Stomach (tissue), 9 donors: ENCODE data around the gene CYP26A1. TPM values are rescaled to one million over a fixed set of nuclear protein-coding genes. Genes with fewer than 3 reads are reported as not detected.

Experiments used
- DNase-seq, 2 donors: peaks; one replicate each; pipeline versions ENCODE4 v3.0.0 to v3.0.0-alpha.2; 2013 to 2019
- H3K27ac ChIP-seq, 5 donors: fragments of 200-600 bp in 4 of 5; sonication (generic) in 4 of 5; one replicate each; pipeline ENCODE4 v1.5.1; 2013 to 2019; ENCODE audit warnings: mild to moderate bottlenecking in 1 of 5, moderate library complexity in 1 of 5
- H3K27me3 ChIP-seq, 3 donors: fragments of 200-600 bp; sonication (generic); one replicate each; pipeline ENCODE4 v1.5.1; 2017 to 2019; ENCODE audit warnings: mixed run types in 1 of 3
- H3K36me3 ChIP-seq, 4 donors: fragments of 200-600 bp; sonication (generic); 1 replicate in 3 of 4; 2 replicates in 1 of 4; pipeline ENCODE4 v1.5.1; 2016 to 2019
- H3K4me1 ChIP-seq, 4 donors: fragments of 200-600 bp; sonication (generic); one replicate each; pipeline ENCODE4 v1.5.1; 2016 to 2019
- H3K4me3 ChIP-seq, 4 donors: fragments of 200-600 bp; sonication (generic) in 3 of 4; one replicate each; pipeline ENCODE4 v1.5.1; 2016 to 2019; ENCODE audit warnings: mild to moderate bottlenecking in 1 of 4
- H3K9me3 ChIP-seq, 4 donors: fragments of 200-600 bp; sonication (generic); one replicate each; pipeline ENCODE4 v1.5.1; 2016 to 2019
- CTCF ChIP-seq, 7 experiments: fragments of 450-650 bp in 4 of 7; fragments of 200-600 bp in 3 of 7; sonication (generic) in 3 of 7; IDR thresholded peaks; one replicate each; pipeline ENCODE4 v1.5.1; 2016 to 2019; ENCODE audit warnings: antibody characterized with exemption in 7 of 7, control low read depth in 2 of 7, mild to moderate bottlenecking in 1 of 7
- EP300 ChIP-seq: sonication (generic); formaldehyde crosslinking; IDR thresholded peaks from one replicate; pipeline ENCODE4 v1.6.1; 2017; ENCODE audit warnings: antibody characterized with exemption
- POLR2A ChIP-seq, 4 donors: fragments of 450-650 bp; IDR thresholded peaks; one replicate each; pipeline ENCODE4 v1.6.1; 2016; ENCODE audit warnings: antibody characterized with exemption in 4 of 4, control low read depth in 2 of 4, mild to moderate bottlenecking in 1 of 4, moderate library complexity in 1 of 4
- POLR2AphosphoS5 ChIP-seq, 3 donors: sonication (generic); formaldehyde crosslinking; IDR thresholded peaks; one replicate each; pipeline ENCODE4 v1.6.1; 2016; ENCODE audit warnings: antibody characterized with exemption in 3 of 3
- WGBS, 5 donors: extraction: QIAGEN DNeasy Blood & Tissue Kit in 3 of 5; methylation state at CpG; one replicate each; pipeline versions ENCODE4 v1.1.5 to v1.1.7; 2013 to 2018; 5-methylcytosine and 5-hydroxymethylcytosine counted together
- intact Hi-C: fragments of 100-400 bp; cut with DNase I; formaldehyde crosslinking; loops from one replicate; pipeline ENCODE4 v1.15.1; 2023; ENCODE audit warnings: low total_unique reads
- polyA plus RNA-seq, 3 donors: library from polyadenylated mRNA; stranded (reverse); fragments of 200-250 nt; gene quantifications; one replicate each; pipeline ENCODE4 v1.2.3, GENCODE V29; 2013
- total RNA-seq, 5 donors: library from RNA; depleted of rRNA; stranded (reverse); fragments of >200 nt; gene quantifications; one replicate each; pipeline versions ENCODE4 v1.1.0 to v1.2.3, GENCODE V29; 2014 to 2016
- donor health status: healthy with polysubstance abuse.
- donor health status: Bipolar disorder and iron deficiency.
- donor health status: healthy.

CYP26A1 gene
- total and polyA plus RNA-seq, 8 donors = 0.15 TPM; not detected in 7

- intact Hi-C loops = no loop called here
- peaks cover 19 to 59% (median 38%) of the 10 kb centered on the region in 4 donors for H3K4me1 ChIP-seq
- peaks cover 18 to 98% (median 78%) of the 10 kb centered on the region in 3 donors for H3K27me3 ChIP-seq
- no peaks in the 10 kb centered on the region for H3K9me3 ChIP-seq
- 13 to 36% (median 16%) methylated on average over 13 to 43 of the region's 43 CpGs for WGBS, 5 donors
- no peak for TF ChIP-seq POLR2AphosphoS5 (IDR thresholded peaks at IDR 0.05)
- TF ChIP-seq POLR2A (IDR thresholded peaks at IDR 0.05) = no peak
- no peak for TF ChIP-seq CTCF (IDR thresholded peaks at IDR 0.05)
- no peak for TF ChIP-seq EP300
- H3K27ac ChIP-seq = no peak overlapping the region
- H3K4me3 ChIP-seq = peak overlapping the region in 3 of 4 donors; percentile 18 to 44 (median 42)
- peaks cover 0 to 18% (median 3%) of the 10 kb centered on the region in 4 donors for H3K36me3 ChIP-seq
- no peak for DNase-seq
These were observed 10.3 kb upstream of the CYP26A1 start for GRCh38 chr10:93063144-93063976.

- WGBS, 5 donors = 65 to 80% (median 74%) methylated on average over 8 to 9 of the region's 9 CpGs
- no peak for TF ChIP-seq POLR2AphosphoS5 (IDR thresholded peaks at IDR 0.05)
- TF ChIP-seq CTCF (IDR thresholded peaks at IDR 0.05) = no peak
- TF ChIP-seq POLR2A (IDR thresholded peaks at IDR 0.05) = no peak
- TF ChIP-seq EP300 = no peak
- H3K36me3 ChIP-seq = peaks cover 0 to 11% (median 2%) of the 10 kb centered on the region in 4 donors
- no peak overlapping the region for H3K27ac ChIP-seq
- H3K27me3 ChIP-seq = peaks cover 24 to 99% (median 86%) of the 10 kb centered on the region in 3 donors
- no peak for DNase-seq
- peaks cover 23 to 67% (median 44%) of the 10 kb centered on the region in 4 donors for H3K4me1 ChIP-seq
- intact Hi-C loops = no loop called here
- no peaks in the 10 kb centered on the region for H3K9me3 ChIP-seq
- H3K4me3 ChIP-seq = no peak overlapping the region
These were observed 9.6 kb upstream of the CYP26A1 start for GRCh38 chr10:93063977-93064660.

GRCh38 chr10:93064874-93065660 is 8.6 kb upstream of the CYP26A1 start:
- TF ChIP-seq CTCF (IDR thresholded peaks at IDR 0.05) (no peak), EP300 (no peak), POLR2A (IDR thresholded peaks at IDR 0.05) (no peak), POLR2AphosphoS5 (IDR thresholded peaks at IDR 0.05) (no peak)
- Histone ChIP-seq H3K27ac (no peak overlapping the region), H3K4me3 (no peak overlapping the region), H3K27me3 (peaks cover 24 to 100% (median 89%) of the 10 kb centered on the region in 3 donors), H3K9me3 (no peaks in the 10 kb centered on the region), H3K4me1 (peaks cover 23 to 64% (median 43%) of the 10 kb centered on the region in 4 donors), H3K36me3 (peaks cover 0 to 3% (median 0%) of the 10 kb centered on the region in 4 donors)
- 66 to 71% (median 68%) methylated on average over 12 of the region's 12 CpGs for WGBS, 5 donors
- no peak for DNase-seq
- intact Hi-C loops = no loop called here
